ENCODE measurements around the gene TFF3.

- TF ChIP-seq POLR2AphosphoS5 (IDR thresholded peaks at IDR 0.05; ENCODE audit: low read depth, low read length): no peak
- TF ChIP-seq NKX3-1 (CRISPR knock-in tag; IDR thresholded peaks at IDR 0.05): no peak
- no peak for TF ChIP-seq RFXAP (CRISPR knock-in tag; IDR thresholded peaks at IDR 0.05; ENCODE audit: borderline replicate concordance)
- TF ChIP-seq ZSCAN25 (CRISPR knock-in tag; IDR thresholded peaks at IDR 0.05): no peak
- TF ChIP-seq ZSCAN22 (CRISPR knock-in tag; IDR thresholded peaks at IDR 0.05): no peak
- TF ChIP-seq, protein P1, sequence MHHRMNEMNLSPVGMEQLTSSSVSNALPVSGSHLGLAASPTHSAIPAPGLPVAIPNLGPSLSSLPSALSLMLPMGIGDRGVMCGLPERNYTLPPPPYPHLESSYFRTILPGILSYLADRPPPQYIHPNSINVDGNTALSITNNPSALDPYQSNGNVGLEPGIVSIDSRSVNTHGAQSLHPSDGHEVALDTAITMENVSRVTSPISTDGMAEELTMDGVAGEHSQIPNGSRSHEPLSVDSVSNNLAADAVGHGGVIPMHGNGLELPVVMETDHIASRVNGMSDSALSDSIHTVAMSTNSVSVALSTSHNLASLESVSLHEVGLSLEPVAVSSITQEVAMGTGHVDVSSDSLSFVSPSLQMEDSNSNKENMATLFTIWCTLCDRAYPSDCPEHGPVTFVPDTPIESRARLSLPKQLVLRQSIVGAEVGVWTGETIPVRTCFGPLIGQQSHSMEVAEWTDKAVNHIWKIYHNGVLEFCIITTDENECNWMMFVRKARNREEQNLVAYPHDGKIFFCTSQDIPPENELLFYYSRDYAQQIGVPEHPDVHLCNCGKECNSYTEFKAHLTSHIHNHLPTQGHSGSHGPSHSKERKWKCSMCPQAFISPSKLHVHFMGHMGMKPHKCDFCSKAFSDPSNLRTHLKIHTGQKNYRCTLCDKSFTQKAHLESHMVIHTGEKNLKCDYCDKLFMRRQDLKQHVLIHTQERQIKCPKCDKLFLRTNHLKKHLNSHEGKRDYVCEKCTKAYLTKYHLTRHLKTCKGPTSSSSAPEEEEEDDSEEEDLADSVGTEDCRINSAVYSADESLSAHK (CRISPR knock-in tag; IDR thresholded peaks at IDR 0.05; ENCODE audit: borderline replicate concordance): no peak
- no peak for TF ChIP-seq ZBTB33 (CRISPR knock-in tag; IDR thresholded peaks at IDR 0.05)
- no peak for TF ChIP-seq NPAS2 (CRISPR knock-in tag; IDR thresholded peaks at IDR 0.05; ENCODE audit: borderline replicate concordance)
- no peak for TF ChIP-seq ZBTB38 (CRISPR knock-in tag; IDR thresholded peaks at IDR 0.05)
- TF ChIP-seq CTCF (CRISPR knock-in tag; IDR thresholded peaks at IDR 0.05): no peak
- no peak for TF ChIP-seq POLR2G (IDR thresholded peaks at IDR 0.05; ENCODE audit: low read depth, low read length)
Measured at GRCh38 chr21:42346866-42347600, 31.8 kb upstream of the TFF3 start.
